HG02759 (cell line): ENCODE results near the gene KRTAP1-1.
"Not testable (repeated sequence)": the region's sequence is repeated elsewhere in the genome, so short reads cannot be mapped to it uniquely, and the experiment has no call there.

Experiments used
- ATAC-seq: cut with Tn5 transposase; IDR thresholded peaks from one replicate; pipeline ENCODE4 v1.9.1; 2021; ENCODE audit warnings: mild to moderate bottlenecking, moderate library complexity; ENCODE audit not compliant: unreplicated experiment

KRTAP1-1 gene, protein sequence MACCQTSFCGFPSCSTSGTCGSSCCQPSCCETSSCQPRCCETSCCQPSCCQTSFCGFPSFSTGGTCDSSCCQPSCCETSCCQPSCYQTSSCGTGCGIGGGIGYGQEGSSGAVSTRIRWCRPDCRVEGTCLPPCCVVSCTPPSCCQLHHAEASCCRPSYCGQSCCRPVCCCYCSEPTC

DNA sequence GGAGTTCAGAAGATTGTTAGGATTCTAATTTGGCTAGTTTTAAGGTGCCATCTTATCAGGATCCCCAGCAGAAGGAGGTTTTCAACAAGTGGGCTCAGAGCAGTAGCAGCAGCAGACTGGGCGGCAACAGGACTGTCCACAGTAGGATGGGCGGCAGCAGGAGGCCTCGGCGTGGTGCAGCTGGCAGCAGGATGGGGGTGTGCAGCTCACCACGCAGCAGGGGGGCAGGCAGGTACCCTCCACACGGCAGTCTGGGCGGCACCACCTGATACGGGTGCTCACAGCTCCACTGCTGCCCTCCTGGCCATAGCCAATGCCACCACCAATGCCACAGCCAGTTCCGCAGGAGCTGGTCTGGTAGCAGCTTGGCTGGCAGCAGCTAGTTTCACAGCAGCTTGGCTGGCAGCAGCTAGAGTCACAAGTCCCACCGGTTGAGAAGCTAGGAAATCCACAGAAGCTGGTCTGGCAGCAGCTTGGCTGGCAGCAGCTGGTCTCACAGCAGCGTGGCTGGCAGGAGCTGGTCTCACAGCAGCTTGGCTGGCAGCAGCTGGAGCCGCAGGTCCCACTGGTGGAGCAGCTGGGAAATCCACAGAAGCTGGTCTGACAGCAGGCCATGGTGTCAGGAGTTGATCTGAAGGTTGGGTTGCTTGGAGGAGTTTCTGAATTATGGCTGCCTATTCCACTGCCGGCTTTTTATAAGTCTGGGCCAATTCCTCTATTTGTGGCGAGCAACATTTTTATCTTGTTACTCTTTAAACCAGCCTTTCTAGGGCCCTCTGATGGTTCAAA is at the start of gene KRTAP1-1:
TSS of gene KRTAP1-1 (minus strand) at position 668 of the 789 bp plus-strand sequence. CDS start at position 615, 53 bp downstream.
- not testable (repeated sequence) for ATAC-seq

DNA sequence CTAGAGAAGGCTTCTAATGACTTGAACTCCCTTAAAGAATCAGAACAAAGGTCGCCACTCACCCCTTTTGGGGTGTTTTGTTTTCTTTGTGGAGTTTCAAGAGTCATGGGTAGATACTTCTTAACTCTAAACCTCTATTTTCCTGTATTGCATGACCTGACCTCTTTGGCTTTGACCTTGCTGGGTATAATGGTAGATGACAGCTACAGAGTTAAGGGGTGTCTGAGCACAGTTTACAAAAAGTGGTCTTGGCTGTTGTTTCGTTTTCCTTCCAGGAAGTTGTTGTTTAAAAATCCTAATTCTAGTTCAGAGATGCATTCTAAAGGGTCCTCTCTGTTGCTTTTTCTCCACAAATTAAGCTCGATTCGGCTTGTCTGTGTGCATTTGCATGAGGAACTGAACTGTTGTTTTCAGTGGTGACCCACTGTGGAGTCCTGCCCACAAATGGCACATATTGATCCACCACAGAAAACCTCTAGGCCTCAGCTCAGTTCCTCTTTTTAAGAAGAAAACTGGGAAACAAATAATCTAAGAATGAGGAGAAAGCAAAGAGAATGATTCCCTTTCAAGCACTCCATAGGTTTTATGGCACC is 47.6 kb upstream of the KRTAP1-1 start:
- not testable (repeated sequence) for ATAC-seq

DNA sequence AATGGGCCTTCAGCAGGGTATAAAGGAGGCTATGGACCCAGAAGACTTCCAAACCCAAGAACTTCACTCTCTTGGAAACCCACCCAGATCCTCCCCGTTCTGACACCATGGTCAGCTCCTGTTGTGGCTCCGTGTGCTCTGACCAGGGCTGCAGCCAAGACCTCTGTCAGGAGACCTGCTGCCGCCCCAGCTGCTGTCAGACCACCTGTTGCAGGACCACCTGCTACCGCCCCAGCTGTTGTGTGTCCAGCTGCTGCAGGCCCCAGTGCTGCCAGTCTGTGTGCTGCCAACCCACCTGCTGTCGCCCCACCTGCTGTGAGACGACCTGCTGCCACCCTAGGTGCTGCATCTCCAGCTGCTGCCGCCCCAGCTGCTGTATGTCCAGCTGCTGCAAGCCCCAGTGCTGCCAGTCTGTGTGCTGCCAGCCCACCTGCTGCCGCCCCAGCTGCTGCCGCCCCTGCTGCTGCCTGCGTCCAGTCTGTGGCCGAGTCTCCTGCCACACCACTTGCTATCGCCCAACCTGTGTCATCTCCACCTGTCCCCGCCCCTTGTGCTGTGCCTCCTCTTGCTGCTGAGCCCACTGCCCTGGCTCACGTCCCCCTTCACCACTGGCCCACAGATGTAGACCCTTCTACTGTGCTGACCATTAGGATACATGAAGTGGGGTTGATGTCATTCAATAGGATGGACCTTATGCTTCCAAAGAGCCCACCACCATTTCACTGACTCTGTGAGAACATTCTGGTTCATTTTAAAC is 43.0 kb upstream of the KRTAP1-1 start, which contains the start of gene KRTAP4-7:
TSS of gene KRTAP4-7 (plus strand) at position 51 of the 757 bp plus-strand sequence. CDS start at position 108, 57 bp downstream.
- not testable (repeated sequence) for ATAC-seq

DNA sequence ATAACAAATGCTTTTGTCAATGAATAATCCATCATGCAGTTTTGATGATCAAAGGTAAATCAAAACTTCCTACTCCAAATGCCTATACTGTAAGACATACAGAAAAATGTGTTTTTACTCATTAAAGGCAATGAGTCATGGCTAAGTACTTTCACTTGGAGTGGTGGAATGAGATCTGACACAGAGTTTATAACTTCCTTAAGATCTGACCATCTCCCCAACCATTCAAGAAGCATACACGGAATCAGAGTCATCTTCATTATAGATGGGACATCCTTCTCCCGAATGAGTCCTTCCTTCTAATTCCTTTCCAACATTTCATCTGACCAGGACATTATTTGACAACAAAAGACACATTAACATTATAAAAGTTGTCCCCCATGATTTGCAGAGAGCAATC is 42.2 kb upstream of the KRTAP1-1 start:
- not testable (repeated sequence) for ATAC-seq

DNA sequence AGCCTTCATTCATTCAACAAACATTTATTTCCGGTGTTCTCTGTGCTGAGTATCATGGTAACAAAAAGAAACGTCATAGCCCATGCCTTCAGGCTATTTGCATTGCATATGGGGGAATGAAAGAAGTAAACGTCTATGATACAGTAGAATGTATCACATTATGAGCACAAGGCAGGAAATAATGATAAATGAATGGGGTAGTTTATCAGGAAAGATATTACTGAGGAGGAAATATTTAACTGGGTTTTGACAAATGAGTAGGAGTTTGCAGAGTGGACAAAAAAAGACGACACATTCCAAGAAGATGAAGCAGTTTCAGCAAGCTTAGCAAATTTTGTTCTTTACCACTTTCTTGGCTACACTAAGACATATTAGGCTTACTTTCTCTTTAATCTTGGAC is 41.4 kb upstream of the KRTAP1-1 start:
- ATAC-seq, result no peak

DNA sequence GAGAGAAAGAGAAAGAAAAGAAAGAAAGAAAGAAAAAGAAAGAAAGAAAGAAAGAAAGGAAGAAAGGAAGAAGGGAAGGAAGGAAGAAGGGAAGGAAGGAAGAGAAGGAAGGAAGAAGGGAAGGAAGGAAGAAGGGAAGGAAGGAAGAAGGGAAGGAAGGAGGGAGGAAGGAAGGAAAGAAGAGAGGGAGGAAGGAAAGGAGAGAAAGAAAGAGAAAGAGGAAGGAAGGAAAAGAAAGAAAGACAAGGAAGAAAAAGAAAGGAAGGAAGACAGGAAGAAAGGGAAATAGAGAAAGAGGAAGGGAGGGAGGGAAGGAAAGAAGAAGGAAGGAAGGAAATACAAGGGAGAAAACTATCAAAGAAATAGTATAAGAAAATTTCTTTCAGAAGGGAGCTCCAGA is 35.5 kb upstream of the KRTAP1-1 start:
- no peak for ATAC-seq

DNA sequence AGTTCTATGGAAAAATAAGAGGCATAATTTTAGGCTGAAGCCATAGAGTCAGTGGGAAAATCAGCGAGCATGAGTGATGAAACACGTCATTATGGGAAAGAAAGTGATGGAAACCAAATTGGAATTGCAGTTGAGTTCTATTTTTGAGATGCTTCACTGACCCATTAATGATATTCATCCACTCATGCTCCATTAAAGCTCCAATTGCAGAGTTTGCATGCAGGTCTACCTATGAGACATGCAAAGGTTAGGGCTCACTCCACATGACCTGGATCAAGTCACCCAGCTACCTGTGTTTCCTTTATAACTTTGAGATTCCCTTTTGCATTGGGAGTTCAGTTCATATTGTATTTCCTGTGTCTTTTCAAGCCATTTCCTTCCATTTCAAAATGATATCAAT is 32.4 kb upstream of the KRTAP1-1 start:
- ATAC-seq, result no peak

DNA sequence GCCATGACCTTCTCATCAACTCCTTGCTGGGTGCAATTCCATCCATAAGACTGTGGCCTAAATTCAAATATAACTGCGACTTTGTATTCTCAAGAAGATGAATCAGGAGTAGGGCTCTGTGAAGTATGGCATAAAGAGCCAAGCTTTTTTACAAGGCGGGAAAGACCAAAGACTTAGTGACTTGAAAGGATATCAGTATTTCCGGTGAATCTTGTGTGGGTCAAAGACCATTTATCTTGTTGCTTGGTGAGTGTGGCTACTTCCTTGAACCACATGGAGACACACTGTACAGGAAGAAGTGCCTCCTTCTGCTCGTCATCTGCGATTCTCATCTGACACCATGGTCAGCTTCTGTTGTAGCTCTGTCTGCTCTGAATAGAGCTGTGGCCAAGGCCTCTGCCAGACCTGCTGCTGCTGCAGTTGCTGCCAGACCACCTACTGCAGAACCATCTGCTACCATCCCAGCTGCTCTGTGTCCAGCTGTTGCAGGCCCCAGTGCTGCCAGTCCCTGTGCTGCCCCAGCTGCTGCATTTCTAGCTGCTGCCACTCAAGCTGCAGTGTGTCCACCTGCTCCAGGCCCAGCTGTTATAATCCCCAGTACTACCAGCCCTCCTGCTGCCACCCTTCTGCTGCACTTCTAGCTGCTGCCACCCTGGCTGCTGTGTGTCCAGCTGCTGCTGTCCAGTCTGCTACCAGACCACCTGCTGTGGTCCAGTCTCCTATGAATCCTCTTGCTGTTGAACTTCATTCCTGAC is 30.5 kb upstream of the KRTAP1-1 start:
- ATAC-seq, result no peak

DNA sequence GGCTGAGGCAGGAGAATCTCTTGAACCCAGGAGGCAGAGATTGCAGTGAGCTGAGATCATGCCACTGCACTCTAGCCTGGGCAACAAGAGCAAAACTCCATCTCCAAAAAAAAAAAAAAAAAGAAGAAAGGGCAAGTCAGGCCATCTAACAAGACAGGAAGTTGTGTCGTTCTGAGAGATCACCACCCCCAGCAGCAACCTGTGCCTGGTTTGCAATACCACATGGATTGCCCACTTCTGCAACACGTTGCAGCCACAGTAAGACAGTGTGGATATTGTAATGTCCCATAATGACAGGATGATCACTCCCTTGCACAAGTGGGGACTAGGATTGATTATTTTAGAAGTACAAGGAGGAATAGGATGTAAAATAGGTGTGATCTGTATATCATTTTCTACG is 27.8 kb upstream of the KRTAP1-1 start:
- ATAC-seq, result no peak

DNA sequence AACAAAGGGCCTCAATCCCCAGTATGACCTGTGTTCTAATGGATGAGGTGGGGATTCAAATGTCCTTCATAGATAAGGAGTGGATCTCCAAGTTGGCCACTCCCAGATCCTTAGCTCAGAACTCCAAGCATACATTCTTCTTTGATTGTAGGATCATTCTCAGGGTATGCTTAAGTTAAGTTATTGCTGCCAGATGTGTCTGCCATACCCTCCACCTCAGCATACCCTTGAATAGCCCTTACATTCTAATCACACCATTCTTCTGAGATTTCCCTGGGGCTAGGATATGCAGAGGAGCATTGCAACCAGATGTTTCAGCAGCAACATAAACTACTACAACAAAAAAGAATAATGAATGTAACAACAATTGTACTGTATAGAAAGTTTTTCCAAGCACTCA is 26.0 kb upstream of the KRTAP1-1 start:
- no peak for ATAC-seq

DNA sequence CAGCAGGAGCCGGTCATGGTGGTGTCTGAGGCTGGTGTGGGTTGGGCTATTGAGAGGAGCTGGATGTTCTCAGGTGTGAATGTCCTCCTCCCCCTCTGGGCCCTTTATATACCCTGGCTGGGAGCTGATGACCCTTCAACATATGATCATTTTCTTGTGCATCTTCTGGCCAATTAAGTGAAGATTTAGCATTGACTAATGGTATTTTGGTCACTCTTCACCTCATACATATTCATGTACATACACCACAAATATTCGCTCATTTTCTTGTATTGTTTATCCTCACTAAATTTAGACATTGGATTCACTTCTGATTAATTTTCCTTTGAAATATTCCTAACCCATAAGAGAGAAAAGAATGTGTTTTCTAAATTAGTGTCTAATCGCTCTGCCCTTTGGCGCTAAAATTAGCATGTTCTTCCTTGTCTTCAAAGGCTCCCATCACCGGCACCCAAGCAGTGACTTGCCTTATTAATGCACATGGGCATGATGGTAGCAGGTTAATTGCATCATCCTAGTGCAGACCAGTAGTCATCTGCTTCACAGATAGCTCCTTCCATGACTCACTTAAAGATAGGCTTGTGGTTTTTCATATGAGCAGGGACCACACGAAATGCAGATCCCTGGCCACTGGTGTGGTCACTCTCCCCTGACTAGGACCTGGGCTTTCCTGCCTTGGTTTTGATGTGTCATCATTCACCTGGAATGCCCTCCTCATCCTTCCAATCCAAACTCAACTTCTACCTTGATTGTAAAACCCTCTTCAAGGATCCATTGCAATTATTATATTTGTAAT is 24.8 kb upstream of the KRTAP1-1 start, which contains the start of gene KRTAP2-4:
TSS of gene KRTAP2-4 (minus strand) at position 51 of the 796 bp plus-strand sequence. CDS start at position 17, 34 bp downstream.
- ATAC-seq, result no peak

DNA sequence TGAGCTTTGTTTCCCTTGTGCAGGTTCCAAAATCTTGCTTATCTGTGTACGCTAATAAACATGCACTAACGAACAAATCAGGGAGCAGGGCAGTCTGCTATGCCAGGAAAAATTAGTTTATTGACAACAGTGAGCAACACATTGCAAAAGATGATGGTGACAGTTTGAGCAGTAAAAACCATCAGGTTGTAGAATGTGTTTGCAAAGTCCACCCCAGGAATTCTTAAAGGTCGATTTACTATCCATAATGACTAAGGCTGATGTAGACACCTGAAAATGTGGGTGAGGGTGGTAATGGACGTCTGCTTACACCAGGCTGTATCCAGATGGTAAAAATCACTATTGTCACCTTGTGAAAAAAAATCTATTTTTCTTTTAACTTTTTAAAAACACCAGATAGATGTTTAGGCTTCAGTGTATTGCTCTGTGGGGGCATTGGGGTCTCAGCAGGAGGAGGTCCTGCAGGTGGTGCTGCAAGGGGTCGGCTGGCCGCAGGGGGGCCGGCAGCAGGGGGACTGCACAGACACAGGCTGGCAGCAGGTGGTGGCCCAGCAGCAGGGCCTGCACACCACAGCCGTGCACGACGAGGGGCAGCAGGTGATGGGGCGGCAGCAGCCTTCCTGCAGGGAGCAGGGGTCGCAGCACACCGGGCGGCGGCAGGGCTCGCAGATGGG is 23.9 kb upstream of the KRTAP1-1 start:
- not testable (repeated sequence) for ATAC-seq

DNA sequence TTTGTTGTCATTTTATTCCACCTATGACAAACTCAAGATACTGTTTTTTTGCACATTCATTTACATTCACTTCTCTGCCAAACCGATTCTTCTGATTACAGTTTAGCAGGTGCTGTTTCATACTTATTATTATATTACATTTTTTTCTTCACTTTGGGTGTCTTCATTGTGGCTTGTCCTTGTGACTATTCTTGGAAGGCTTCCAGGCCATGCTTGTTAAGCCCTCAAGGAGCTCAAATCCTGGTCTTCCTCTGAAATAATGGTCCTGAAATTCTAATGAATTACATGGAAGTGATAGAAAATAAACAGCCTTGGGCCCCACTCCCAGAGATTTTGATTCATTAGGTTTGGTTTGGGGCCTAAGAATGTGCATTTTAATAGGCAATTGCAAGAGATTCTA is 23.1 kb upstream of the KRTAP1-1 start:
- no peak for ATAC-seq

DNA sequence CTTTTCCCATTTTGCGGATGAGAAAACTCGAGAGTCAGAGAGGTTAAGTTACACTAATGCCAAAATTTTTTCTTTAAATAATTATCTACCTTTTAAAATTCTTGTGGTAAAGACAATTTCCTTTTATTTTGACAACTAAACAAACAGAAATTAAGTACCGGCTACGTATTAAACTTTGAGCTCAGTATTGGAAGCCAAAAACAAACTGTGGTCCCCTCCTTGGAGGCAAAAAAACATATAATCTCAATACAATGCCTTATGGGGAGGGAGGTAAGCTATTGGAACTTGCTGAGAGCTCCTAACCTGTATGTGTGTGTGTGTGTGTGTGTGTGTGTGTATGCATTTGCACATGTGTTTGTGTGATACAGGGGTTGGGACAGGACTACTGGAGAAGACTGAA is 22.2 kb upstream of the KRTAP1-1 start:
- ATAC-seq, result no peak

DNA sequence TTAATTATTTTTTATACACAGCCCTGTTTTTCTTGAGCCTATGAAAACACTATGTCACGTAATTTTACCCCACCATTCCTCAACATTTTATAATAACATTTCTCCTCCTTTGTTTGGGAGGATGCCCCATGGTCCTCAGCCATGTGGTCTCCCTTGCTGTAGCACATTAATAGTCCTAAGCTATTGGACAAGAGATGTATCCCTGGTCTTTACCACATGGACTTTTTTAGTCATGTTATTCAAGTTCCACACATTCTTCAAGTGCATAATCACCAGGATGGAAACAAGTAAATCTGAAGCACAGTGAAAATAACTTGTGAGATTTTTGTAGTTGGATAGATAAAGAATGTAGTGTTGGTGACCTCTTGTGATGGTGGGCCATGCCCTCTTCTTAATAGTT is 20.7 kb upstream of the KRTAP1-1 start:
- no peak for ATAC-seq

DNA sequence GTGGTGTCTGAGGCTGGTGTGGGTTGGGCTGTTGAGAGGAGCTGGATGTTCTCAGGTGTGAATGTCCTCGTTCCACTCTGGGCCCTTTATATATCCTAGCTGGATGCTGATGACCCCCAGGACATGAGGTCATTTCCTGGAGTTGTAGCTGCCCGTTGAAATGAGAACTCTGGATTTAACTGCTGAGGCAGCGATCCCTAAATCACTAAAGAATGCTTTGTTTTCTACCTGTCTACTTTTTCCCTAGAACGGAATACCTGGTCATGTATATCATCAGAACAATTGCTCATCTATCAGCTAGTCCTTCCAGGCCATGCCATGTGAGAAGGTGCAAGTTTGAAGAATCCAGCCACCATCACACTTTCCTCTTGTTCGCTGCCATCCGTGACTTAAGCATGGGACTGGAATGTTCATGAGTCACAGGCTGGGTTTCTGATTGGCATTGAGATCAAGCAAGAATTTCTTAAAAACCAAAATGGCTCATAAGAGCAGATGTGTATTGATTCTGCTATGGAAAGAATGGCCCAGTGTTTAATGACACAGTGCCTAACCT is 18.9 kb upstream of the KRTAP1-1 start, which contains the start of gene KRTAP2-3:
TSS of gene KRTAP2-3 (minus strand) at position 63 of the 553 bp plus-strand sequence. CDS start 64 bp downstream, outside the sequence.
- ATAC-seq, result no peak

DNA sequence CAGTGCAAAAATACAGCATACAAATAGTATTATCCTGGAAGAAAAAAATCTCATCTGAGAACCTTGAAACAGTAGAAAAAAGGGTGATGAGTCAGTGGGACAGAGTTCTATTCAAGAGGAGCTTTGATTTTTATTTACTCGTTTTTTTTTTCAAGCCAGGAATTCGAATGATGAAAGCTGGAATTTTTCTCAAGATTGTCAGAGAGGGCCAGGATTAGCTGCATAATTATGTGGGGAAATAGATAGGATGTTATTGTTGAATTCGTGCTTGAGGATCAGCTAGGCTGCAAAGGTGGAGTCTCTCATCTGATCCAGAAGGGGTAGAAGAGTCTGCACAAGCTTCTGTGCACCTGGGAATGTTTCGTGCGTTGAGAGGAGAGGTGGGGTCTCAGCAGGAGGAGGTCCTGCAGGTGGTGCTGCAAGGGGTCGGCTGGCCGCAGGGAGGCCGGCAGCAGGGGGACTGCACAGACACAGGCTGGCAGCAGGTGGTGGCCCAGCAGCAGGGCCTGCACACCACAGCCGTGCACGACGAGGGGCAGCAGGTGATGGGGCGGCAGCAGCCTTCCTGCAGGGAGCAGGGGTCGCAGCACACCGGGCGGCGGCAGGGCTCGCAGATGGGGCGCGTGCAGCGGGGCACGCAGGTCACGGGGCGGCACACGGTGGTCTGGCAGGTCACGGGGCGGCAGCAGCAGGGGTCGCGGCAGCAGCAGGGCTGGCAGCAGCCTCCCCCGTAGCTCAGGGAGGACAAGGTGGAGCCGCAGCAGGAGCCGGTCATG is 18.2 kb upstream of the KRTAP1-1 start:
- not testable (repeated sequence) for ATAC-seq

DNA sequence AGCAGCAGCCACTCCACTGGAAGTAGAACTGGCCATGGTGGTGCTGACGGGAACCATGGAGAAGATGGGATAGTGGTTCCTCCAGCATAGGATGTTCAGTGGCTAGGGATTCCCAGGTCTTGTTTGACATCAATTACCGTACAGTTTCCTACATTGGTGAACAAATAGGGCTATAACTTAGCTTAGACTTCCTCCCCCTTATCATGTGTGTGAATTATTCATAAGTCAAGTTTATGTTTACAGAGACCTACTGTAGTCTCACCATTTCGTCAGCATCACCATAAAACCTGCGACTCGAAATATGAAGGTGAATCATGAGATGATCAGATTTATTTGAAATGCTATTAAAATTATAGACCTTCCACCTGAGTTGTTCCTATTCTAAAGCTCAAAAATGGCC is 17.5 kb upstream of the KRTAP1-1 start:
- no peak for ATAC-seq
